ENCODE measurements around the gene NAP1L1.
A peak's percentile ranks its signal among the peaks of the same experiment; 100 is the strongest.

Gene NAP1L1

DNA sequence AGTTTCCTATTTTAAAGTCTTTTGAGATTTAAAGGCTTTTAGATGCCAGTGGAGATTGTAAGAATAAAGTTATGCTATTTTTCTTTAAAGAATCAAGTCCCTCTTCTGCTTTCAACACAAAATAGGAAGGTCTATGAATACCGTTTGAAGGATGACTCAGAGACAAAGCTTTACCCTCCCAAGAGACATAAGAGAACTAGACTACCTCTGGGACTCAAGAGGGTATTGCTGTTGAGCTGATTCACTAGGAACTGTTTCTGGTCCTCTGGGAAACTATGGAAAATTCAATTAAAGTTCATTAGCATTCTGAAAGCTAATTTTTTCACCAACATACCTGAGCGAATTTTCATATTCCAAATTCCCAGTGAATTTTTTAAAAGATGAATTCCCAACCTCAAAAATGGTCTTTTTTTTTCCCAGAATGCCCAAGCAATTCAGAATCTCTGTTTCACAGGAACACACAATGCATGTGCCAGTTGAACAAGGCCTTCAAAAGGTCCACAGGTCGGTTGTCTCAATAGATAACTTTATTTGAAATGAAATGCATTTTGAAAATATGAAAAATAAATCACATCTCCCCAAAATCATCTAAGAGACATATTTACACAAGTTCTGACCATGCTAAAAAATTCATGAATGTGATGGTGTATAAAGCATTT is 59.4 kb downstream of the NAP1L1 start:
- DNase-seq (ENCODE audit: low spot score): no peak
- TF ChIP-seq, protein P1, sequence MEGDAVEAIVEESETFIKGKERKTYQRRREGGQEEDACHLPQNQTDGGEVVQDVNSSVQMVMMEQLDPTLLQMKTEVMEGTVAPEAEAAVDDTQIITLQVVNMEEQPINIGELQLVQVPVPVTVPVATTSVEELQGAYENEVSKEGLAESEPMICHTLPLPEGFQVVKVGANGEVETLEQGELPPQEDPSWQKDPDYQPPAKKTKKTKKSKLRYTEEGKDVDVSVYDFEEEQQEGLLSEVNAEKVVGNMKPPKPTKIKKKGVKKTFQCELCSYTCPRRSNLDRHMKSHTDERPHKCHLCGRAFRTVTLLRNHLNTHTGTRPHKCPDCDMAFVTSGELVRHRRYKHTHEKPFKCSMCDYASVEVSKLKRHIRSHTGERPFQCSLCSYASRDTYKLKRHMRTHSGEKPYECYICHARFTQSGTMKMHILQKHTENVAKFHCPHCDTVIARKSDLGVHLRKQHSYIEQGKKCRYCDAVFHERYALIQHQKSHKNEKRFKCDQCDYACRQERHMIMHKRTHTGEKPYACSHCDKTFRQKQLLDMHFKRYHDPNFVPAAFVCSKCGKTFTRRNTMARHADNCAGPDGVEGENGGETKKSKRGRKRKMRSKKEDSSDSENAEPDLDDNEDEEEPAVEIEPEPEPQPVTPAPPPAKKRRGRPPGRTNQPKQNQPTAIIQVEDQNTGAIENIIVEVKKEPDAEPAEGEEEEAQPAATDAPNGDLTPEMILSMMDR (IDR thresholded peaks at IDR 0.05; ENCODE audit: extremely low read depth, missing control alignments): no peak

DNA sequence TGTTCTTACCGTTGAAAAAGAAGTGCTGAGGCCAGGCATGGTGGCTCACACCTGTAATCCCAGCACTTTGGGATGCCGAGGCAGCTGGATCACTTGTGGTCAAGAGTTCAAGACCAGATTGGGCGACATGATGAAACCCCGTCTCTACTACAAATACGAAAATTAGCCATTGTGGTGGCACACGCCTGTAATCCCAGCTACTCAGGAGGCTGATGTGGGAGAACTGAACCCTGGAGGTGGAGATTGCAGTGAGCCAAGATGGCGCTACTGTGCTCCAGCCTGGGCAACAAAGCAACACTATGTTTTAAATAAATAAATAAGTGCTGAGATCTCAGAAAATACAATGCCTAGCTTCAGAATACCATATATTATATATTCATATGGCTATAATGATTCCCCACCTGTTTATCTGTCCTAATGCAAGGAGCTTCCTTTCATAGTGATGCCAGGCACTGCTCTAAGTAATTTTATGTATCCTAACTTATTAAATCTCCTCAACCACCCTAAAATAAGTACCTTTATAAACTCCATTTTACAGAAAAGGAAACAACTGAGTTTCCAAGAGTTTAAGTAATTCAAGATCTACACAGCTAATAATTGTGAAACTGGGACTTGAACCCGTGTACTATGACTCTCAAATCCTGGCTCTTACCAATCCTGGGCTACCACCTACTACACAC is 60.2 kb downstream of the NAP1L1 start:
- TF ChIP-seq, protein P1 (IDR thresholded peaks at IDR 0.05; ENCODE audit: extremely low read depth, missing control alignments): no peak
- DNase-seq (ENCODE audit: low spot score): no peak

DNA sequence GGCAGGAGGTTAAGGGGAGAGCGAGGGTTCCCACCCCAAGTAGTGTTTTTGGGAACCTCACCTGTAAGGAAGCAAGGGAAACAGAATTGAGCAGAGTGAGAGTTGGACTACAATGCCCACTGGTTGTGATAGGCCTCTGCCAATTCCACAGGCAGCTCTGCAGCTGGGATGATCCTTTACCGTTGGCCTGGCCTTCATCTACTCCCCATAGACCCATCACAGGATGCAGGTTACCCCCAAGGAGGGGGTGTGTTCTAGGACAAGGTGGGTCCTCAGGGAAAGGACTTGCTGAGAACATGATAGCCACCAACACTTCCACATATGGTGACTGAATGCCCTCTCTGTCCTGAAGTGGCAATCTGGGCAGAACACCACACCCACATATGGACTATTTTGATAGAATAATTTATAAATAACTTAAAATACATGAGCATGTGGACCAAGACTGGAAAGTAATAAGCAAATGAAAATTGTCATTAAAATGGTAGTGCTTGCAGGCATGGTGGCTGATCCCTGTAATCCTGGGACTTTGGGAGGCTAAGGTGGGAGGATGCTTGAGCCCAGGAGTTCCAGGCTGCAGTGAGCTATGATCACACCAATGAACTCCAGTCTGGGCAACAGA is 61.3 kb downstream of the NAP1L1 start:
- TF ChIP-seq, protein P1 (IDR thresholded peaks at IDR 0.05; ENCODE audit: extremely low read depth, missing control alignments): no peak
- DNase-seq (ENCODE audit: low spot score): no peak

DNA sequence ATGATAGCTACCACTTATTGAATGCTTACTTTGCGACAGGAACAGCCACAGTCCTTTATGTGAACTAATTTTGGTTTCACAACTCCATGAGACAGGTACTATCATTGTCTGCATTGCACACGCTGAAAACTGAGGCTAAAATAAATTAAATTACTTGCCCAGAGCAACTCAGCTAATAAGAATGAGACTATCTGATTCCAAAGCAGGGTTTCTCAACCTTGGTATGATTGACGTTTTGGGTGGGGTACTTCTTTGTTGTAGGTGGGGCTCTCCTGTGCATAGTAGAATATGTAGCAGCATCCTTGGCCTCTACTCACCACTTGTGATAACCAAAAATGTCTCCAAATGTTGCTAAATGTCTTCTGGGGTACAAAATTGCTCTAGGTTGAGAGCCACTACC is 62.0 kb downstream of the NAP1L1 start:
- TF ChIP-seq, protein P1 (IDR thresholded peaks at IDR 0.05; ENCODE audit: extremely low read depth, missing control alignments): no peak
- DNase-seq (ENCODE audit: low spot score): no peak

DNA sequence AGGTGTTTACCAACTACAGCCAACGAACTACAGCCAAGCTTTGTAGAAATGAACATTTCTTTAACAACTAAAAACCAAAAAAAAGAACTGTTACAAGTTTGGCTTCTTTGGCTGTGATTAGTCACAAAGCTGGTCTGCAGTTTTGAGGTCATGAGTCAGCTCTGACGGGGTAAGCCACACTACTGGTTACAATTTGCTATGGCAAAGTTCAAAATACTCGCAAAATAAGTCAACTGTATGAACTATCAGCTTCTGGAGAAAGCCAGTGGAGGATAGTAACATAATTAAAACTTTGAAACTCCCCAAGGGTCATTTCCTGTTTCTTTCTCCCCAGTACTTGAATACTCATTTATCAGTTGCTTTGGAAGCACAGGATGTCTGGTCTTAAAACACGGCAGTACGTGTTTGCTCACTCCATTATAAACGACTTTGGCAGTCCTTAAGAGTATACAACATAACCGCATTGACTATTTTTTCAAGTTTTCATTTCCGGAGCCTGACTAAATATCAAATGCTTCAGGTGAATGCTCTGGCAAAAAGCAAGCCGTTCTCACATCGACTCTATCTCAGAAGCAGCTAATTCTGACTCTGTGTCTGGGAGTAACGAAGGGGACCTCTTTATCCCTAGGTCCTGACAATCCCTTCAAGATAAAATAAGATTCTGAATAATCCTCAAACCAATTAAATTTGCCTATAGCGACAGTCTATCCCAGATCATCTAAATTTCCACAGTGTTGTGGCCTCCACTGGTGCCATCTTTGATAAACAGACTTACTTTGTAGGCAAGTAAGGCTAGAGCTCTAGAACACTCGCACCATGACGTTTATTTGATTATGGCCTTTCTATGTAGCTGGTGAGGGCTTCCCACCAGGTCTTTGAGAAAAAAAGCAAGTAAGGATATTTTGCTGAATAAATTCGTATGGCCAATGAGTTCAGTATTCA is 63.5 kb downstream of the NAP1L1 start:
- TF ChIP-seq, protein P1 (IDR thresholded peaks at IDR 0.05; ENCODE audit: extremely low read depth, missing control alignments): no peak
- DNase-seq (ENCODE audit: low spot score): peak; percentile 16

DNA sequence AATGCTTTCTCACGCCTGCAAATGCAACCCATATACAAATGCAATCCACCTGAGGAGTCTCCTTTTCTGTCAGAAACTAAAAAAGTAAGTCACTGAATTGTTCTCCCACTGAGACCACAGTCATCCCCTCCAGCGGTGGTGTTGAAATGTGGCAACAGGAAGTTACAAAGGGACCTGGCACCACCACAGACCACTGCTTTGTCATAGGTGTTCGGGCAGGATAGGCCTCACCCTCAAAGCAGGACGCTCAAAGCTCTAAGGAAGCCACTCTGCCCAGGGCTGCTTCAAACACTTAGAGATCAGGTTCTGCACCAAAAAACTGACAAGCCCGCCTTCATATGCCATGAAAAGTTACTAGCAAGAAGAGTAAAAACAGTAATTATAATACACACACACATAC is 64.2 kb downstream of the NAP1L1 start:
- TF ChIP-seq, protein P1 (IDR thresholded peaks at IDR 0.05; ENCODE audit: extremely low read depth, missing control alignments): no peak
- no peak for DNase-seq (ENCODE audit: low spot score)

Measured in GM20000 (cell line).